Measurements from ENCODE around the gene HRH2.

DNA sequence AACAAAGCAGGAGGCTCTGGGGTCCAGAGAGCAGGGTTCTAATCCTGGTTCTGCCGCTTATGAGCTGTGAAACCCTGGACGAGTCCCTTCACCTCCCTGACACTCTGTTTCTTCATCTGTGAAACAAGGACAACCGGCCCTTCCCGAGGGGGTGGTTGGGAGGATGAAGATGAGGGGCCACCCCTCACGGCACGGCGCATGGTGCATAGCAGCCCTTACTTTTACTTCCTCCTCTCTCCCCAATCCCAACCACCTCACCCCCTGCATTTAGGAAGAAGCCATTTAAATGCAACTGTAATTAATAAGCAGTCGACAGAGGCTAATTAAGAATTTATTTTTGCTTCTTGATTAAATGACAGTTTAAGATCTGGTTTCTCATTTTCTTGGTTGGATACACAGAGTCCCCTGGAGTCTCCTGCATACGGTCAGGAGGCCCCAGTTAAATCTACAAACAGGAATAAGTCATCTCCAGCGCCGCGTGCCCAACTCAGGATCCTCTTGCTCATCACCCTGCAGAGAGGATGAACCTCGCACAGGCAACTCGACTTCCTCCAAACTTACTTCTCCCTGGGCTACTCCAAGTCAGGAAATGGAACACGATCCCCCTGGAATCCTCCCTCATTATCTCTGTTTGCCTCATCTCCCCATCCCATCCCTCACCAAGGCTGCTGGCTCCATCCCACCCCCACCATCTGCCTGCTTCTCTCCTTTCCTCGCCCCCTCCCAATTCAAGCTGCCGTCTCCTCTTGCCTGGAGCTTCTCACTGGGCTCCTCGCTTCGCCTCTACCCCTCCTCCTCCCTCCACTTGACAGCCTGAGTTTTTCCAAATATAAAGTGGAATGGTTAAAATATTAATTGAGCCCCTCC is 95.9 kb downstream of the HRH2 start:
- TF ChIP-seq, protein P1, sequence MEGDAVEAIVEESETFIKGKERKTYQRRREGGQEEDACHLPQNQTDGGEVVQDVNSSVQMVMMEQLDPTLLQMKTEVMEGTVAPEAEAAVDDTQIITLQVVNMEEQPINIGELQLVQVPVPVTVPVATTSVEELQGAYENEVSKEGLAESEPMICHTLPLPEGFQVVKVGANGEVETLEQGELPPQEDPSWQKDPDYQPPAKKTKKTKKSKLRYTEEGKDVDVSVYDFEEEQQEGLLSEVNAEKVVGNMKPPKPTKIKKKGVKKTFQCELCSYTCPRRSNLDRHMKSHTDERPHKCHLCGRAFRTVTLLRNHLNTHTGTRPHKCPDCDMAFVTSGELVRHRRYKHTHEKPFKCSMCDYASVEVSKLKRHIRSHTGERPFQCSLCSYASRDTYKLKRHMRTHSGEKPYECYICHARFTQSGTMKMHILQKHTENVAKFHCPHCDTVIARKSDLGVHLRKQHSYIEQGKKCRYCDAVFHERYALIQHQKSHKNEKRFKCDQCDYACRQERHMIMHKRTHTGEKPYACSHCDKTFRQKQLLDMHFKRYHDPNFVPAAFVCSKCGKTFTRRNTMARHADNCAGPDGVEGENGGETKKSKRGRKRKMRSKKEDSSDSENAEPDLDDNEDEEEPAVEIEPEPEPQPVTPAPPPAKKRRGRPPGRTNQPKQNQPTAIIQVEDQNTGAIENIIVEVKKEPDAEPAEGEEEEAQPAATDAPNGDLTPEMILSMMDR (IDR thresholded peaks at IDR 0.05) = no peak
- no peak for TF ChIP-seq POLR2A (IDR thresholded peaks at IDR 0.05)

All from esophagus squamous epithelium (tissue), 4 donors.